ENCODE measurements around the gene GSTT2B.
A peak's percentile ranks its signal among the peaks of the same experiment; 100 is the strongest.
"Not testable (repeated sequence)": the region's sequence is repeated elsewhere in the genome, so short reads cannot be mapped to it uniquely, and the experiment has no call there.

The GSTT2B gene

DNA sequence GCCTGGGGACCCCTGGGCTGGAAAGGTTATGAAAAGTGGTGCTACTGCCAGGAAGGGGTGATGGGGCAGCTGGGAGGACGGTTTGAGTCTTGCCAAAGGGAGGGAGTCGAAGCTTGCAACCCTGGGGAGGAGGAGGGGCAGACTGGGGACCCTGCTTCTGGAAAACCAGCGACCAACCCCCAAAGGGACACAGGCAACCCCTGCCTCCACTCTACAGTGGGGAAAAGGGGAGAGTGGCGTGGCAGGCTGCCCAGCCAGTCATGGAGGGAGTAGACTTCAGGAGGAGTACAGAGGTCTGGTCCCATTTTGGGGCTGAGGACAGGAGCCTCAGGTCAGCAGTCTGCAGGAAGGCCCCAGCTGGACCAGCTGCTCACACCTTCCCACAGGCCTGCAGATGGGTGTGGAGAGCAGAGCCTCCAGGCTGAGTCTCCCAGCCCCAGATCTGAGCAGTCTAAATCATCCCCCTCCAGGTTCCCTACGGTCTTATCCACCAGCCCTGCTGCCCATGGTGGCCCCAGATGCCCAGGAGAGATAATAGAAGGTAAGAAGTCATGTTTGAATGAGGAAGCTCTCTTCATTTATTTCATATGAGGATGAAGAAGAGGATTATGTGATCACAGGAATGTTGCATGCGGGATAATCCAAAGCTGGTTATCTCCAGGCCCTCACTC is 10.0 kb upstream of the GSTT2B start:
- H3K36me3 ChIP-seq (ENCODE audit: control insufficient read depth in 4 of 4, insufficient read depth in 4 of 4, low read length in 3 of 4), result peaks cover 7 to 30% (median 25%) of the 10 kb centered on the region in 4 experiments
- no peaks in the 10 kb centered on the region for H3K9me3 ChIP-seq (ENCODE audit: control extremely low read depth in 1 of 5, control insufficient read depth in 4 of 5, insufficient read depth in 2 of 5, low read depth in 1 of 5, low read length in 4 of 5)
- no peaks in the 10 kb centered on the region for H3K4me1 ChIP-seq (ENCODE audit: control extremely low read depth in 1 of 4, control insufficient read depth in 4 of 4, insufficient read depth in 4 of 4, low read length in 3 of 4)
- no peaks in the 10 kb centered on the region for H3K27me3 ChIP-seq (replicated peaks in 2 of 5; ENCODE audit: control insufficient read depth in 4 of 5, insufficient read depth in 5 of 5, low read length in 4 of 5)
- WGBS (ENCODE audit: insufficient coverage), result 91% methylated on average over 4 of the region's 6 CpGs
- H3K4me3 ChIP-seq (ENCODE audit: control insufficient read depth in 1 of 7, extremely low read depth in 1 of 7, insufficient read depth in 4 of 7, low read depth in 2 of 7, low read length in 6 of 7), result no peak overlapping the region
- ChIA-PET POLR2A (no interaction called here), CTCF (no interaction called here)
- no peak overlapping the region for H3K27ac ChIP-seq (ENCODE audit: insufficient read depth in 1 of 2, low read depth in 1 of 2, low read length in 2 of 2, poor library complexity in 1 of 2, severe bottlenecking in 2 of 2)
- no peak for DNase-seq

DNA sequence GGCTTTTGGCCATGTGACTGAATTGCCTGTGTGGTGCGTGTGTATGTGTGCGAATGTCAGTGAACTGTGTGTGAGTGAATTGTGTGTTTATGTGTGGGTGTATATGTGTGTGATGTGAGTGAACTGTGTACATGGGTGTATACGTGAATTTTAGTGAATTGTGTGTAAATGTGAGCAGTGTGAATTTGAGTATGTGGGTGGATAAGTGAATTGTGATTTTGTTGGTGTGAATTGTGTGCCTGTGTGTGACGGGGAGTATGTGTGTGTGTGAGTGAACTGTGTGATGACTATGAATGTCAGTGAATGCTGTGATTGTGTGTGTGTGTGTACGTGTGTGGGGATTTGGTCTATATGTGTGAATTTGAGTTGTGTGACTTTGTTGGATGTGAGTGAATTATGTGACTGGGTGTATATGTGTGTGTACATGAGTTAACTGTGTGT is 9.2 kb upstream of the GSTT2B start:
- Histone ChIP-seq H3K9me3 (ENCODE audit: control extremely low read depth in 1 of 5, control insufficient read depth in 4 of 5, insufficient read depth in 2 of 5, low read depth in 1 of 5, low read length in 4 of 5) (no peaks in the 10 kb centered on the region), H3K27me3 (replicated peaks in 2 of 5; ENCODE audit: control insufficient read depth in 4 of 5, insufficient read depth in 5 of 5, low read length in 4 of 5) (no peaks in the 10 kb centered on the region), H3K36me3 (ENCODE audit: control insufficient read depth in 4 of 4, insufficient read depth in 4 of 4, low read length in 3 of 4) (peaks cover 7 to 30% (median 25%) of the 10 kb centered on the region in 4 experiments), H3K4me3 (ENCODE audit: control insufficient read depth in 1 of 7, extremely low read depth in 1 of 7, insufficient read depth in 4 of 7, low read depth in 2 of 7, low read length in 6 of 7) (no peak overlapping the region), H3K27ac (ENCODE audit: insufficient read depth in 1 of 2, low read depth in 1 of 2, low read length in 2 of 2, poor library complexity in 1 of 2, severe bottlenecking in 2 of 2) (no peak overlapping the region), H3K4me1 (ENCODE audit: control extremely low read depth in 1 of 4, control insufficient read depth in 4 of 4, insufficient read depth in 4 of 4, low read length in 3 of 4) (no peaks in the 10 kb centered on the region)
- DNase-seq, result no peak
- CTCF ChIA-PET, result no interaction called here
- WGBS (ENCODE audit: insufficient coverage), result 97% methylated on average over 4 of the region's 5 CpGs
- POLR2A ChIA-PET, result no interaction called here

GRCh38 chr22:23969071-23969470 is 8.1 kb upstream of the GSTT2B start:
- no peak overlapping the region for H3K27ac ChIP-seq (ENCODE audit: insufficient read depth in 1 of 2, low read depth in 1 of 2, low read length in 2 of 2, poor library complexity in 1 of 2, severe bottlenecking in 2 of 2)
- no peaks in the 10 kb centered on the region for H3K4me1 ChIP-seq (ENCODE audit: control extremely low read depth in 1 of 4, control insufficient read depth in 4 of 4, insufficient read depth in 4 of 4, low read length in 3 of 4)
- ChIA-PET POLR2A (no interaction called here), CTCF (no interaction called here)
- no peak for DNase-seq
- no peaks in the 10 kb centered on the region for H3K27me3 ChIP-seq (replicated peaks in 2 of 5; ENCODE audit: control insufficient read depth in 4 of 5, insufficient read depth in 5 of 5, low read length in 4 of 5)
- H3K4me3 ChIP-seq (ENCODE audit: control insufficient read depth in 1 of 7, extremely low read depth in 1 of 7, insufficient read depth in 4 of 7, low read depth in 2 of 7, low read length in 6 of 7), result no peak overlapping the region
- H3K9me3 ChIP-seq (ENCODE audit: control extremely low read depth in 1 of 5, control insufficient read depth in 4 of 5, insufficient read depth in 2 of 5, low read depth in 1 of 5, low read length in 4 of 5), result no peaks in the 10 kb centered on the region
- 94% methylated on average over 3 of the region's 3 CpGs for WGBS (ENCODE audit: insufficient coverage)
- peaks cover 7 to 30% (median 25%) of the 10 kb centered on the region in 4 experiments for H3K36me3 ChIP-seq (ENCODE audit: control insufficient read depth in 4 of 4, insufficient read depth in 4 of 4, low read length in 3 of 4)

- H3K36me3 ChIP-seq (ENCODE audit: control insufficient read depth in 4 of 4, insufficient read depth in 4 of 4, low read length in 3 of 4), result peaks cover 7 to 25% (median 23%) of the 10 kb centered on the region in 4 experiments
- H3K27me3 ChIP-seq (replicated peaks in 2 of 5; ENCODE audit: control insufficient read depth in 4 of 5, insufficient read depth in 5 of 5, low read length in 4 of 5); DNase-seq; H3K9me3 ChIP-seq (ENCODE audit: control extremely low read depth in 1 of 5, control insufficient read depth in 4 of 5, insufficient read depth in 2 of 5, low read depth in 1 of 5, low read length in 4 of 5); H3K4me3 ChIP-seq (ENCODE audit: control insufficient read depth in 1 of 7, extremely low read depth in 1 of 7, insufficient read depth in 4 of 7, low read depth in 2 of 7, low read length in 6 of 7); CTCF ChIA-PET; POLR2A ChIA-PET; H3K4me1 ChIP-seq (ENCODE audit: control extremely low read depth in 1 of 4, control insufficient read depth in 4 of 4, insufficient read depth in 4 of 4, low read length in 3 of 4); H3K27ac ChIP-seq (ENCODE audit: insufficient read depth in 1 of 2, low read depth in 1 of 2, low read length in 2 of 2, poor library complexity in 1 of 2, severe bottlenecking in 2 of 2): not testable (repeated sequence)
- no CpG with 5 or more reads among the region's 30 CpGs for WGBS (ENCODE audit: insufficient coverage)
These were observed 5.6 kb upstream of the GSTT2B start, which contains the start of gene DDTL for GRCh38 chr22:23966568-23966967. Gene DDTL (plus strand): TSS chr22:23966888. CDS start chr22:23966915, 27 bp downstream.

GRCh38 chr22:23966094-23966493 is 5.1 kb upstream of the GSTT2B start:
- DNase-seq; H3K27me3 ChIP-seq (replicated peaks in 2 of 5; ENCODE audit: control insufficient read depth in 4 of 5, insufficient read depth in 5 of 5, low read length in 4 of 5); CTCF ChIA-PET; H3K27ac ChIP-seq (ENCODE audit: insufficient read depth in 1 of 2, low read depth in 1 of 2, low read length in 2 of 2, poor library complexity in 1 of 2, severe bottlenecking in 2 of 2); H3K9me3 ChIP-seq (ENCODE audit: control extremely low read depth in 1 of 5, control insufficient read depth in 4 of 5, insufficient read depth in 2 of 5, low read depth in 1 of 5, low read length in 4 of 5); H3K4me1 ChIP-seq (ENCODE audit: control extremely low read depth in 1 of 4, control insufficient read depth in 4 of 4, insufficient read depth in 4 of 4, low read length in 3 of 4); POLR2A ChIA-PET; H3K4me3 ChIP-seq (ENCODE audit: control insufficient read depth in 1 of 7, extremely low read depth in 1 of 7, insufficient read depth in 4 of 7, low read depth in 2 of 7, low read length in 6 of 7): not testable (repeated sequence)
- peaks cover 2 to 20% (median 19%) of the 10 kb centered on the region in 4 experiments for H3K36me3 ChIP-seq (ENCODE audit: control insufficient read depth in 4 of 4, insufficient read depth in 4 of 4, low read length in 3 of 4)
- no CpG with 5 or more reads among the region's 18 CpGs for WGBS (ENCODE audit: insufficient coverage)

DNA sequence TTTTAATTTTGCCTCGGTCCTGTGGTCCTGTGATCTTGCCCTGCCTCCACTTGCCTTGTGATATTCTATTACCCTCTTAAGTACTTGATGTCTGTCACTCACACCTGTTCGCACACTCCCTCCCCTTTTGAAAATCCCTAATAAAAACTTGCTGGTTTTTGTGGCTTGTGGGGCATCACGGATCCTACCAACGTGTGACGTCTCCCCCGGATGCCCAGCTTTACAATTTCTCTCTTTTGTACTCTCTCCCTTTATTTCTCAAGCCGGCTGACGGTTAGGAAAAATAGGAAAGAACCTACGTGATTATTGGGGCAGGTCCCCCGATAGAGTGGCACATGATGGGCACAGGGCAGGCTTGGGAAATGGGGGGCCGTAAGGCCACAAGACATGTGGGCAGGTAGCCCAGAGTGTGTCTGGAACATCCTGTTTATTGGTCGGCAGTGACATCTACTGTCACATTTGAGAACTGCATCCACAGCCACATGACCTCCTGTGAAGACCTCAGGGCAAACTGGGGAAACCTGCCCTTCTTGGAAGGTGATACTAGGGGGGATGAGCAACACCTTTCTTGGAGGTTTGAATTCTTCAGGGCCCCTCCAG is 4.6 kb downstream of the GSTT2B start:
- POLR2A ChIA-PET; H3K4me3 ChIP-seq (ENCODE audit: control insufficient read depth in 1 of 7, extremely low read depth in 1 of 7, insufficient read depth in 4 of 7, low read depth in 2 of 7, low read length in 6 of 7); CTCF ChIA-PET; H3K4me1 ChIP-seq (ENCODE audit: control extremely low read depth in 1 of 4, control insufficient read depth in 4 of 4, insufficient read depth in 4 of 4, low read length in 3 of 4); H3K27ac ChIP-seq (ENCODE audit: insufficient read depth in 1 of 2, low read depth in 1 of 2, low read length in 2 of 2, poor library complexity in 1 of 2, severe bottlenecking in 2 of 2); H3K9me3 ChIP-seq (ENCODE audit: control extremely low read depth in 1 of 5, control insufficient read depth in 4 of 5, insufficient read depth in 2 of 5, low read depth in 1 of 5, low read length in 4 of 5); H3K36me3 ChIP-seq (ENCODE audit: control insufficient read depth in 4 of 4, insufficient read depth in 4 of 4, low read length in 3 of 4); H3K27me3 ChIP-seq (replicated peaks in 2 of 5; ENCODE audit: control insufficient read depth in 4 of 5, insufficient read depth in 5 of 5, low read length in 4 of 5): not testable (repeated sequence)
- peak; percentile 72 to 81 (median 73) for DNase-seq
- 22% methylated on average over 6 of the region's 12 CpGs for WGBS (ENCODE audit: insufficient coverage)

DNA sequence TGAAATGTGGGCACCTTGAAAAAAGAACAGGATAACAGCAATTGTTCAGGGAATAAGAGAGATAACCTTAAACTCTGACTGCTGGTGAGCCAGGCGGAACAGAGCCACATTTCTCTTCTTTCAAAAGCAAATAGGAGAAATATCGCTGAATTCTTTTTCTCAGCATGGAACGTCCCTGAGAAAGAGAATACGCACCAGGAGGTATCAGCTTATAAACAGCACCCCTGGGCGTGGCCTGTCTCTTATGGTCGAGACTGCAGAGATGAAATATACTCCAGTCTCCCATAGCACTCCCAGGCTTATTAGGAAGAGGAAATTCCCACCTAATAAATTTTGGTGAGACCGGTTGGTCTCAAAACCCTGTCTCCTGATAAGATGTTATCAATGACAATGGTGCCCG is 5.1 kb downstream of the GSTT2B start:
- not testable (repeated sequence) for H3K27me3 ChIP-seq (replicated peaks in 2 of 5; ENCODE audit: control insufficient read depth in 4 of 5, insufficient read depth in 5 of 5, low read length in 4 of 5)

More for the DNA sequence above, 5.1 kb downstream of the GSTT2B start:
- WGBS (ENCODE audit: insufficient coverage), result no CpG with 5 or more reads among the region's 8 CpGs
- H3K27ac ChIP-seq (ENCODE audit: insufficient read depth in 1 of 2, low read depth in 1 of 2, low read length in 2 of 2, poor library complexity in 1 of 2, severe bottlenecking in 2 of 2); H3K4me3 ChIP-seq (ENCODE audit: control insufficient read depth in 1 of 7, extremely low read depth in 1 of 7, insufficient read depth in 4 of 7, low read depth in 2 of 7, low read length in 6 of 7); H3K9me3 ChIP-seq (ENCODE audit: control extremely low read depth in 1 of 5, control insufficient read depth in 4 of 5, insufficient read depth in 2 of 5, low read depth in 1 of 5, low read length in 4 of 5); CTCF ChIA-PET; POLR2A ChIA-PET; H3K4me1 ChIP-seq (ENCODE audit: control extremely low read depth in 1 of 4, control insufficient read depth in 4 of 4, insufficient read depth in 4 of 4, low read length in 3 of 4); DNase-seq; H3K36me3 ChIP-seq (ENCODE audit: control insufficient read depth in 4 of 4, insufficient read depth in 4 of 4, low read length in 3 of 4): not testable (repeated sequence)

Measured in common myeloid progenitor, CD34-positive (primary cell).